A549 (cell line): ENCODE measurements around the gene MRPS30.

ENCODE experiments used
- CEBPB ChIP-seq, 2 experiments: fragments of >200 bp in 1 of 2; sonication (Bioruptor Twin) in 1 of 2; formaldehyde crosslinking in 1 of 2; IDR thresholded peaks; 2 replicates each; pipeline ENCODE4 v1.6.1; 2012 to 2016
- CTCF ChIP-seq: fragments of >200 bp; sonication (Bioruptor Twin); formaldehyde crosslinking; IDR thresholded peaks from 3 replicates; pipeline ENCODE4 v1.5.1; 2016
- POLR2A ChIP-seq: IDR thresholded peaks from 2 replicates; pipeline ENCODE4 v1.6.1; 2012; ENCODE audit warnings: mild to moderate bottlenecking, low read length

- TF ChIP-seq POLR2A (no peak), CTCF (no peak), CEBPB (IDR thresholded peaks at IDR 0.05) (no peak)
Measured at GRCh38 chr5:44844744-44845143, 36.0 kb downstream of the MRPS30 start.
